ENCODE results near the gene DKK2.

Gene DKK2

GRCh38 chr4:107011312-107011711 is 24.8 kb downstream of the DKK2 start:
- H3K27ac ChIP-seq (ENCODE audit: low read depth, low read length): no peak overlapping the region
- H3K4me3 ChIP-seq (ENCODE audit: low read depth, low read length): no peak overlapping the region
- H3K27me3 ChIP-seq (ENCODE audit: control insufficient read depth, insufficient read depth, low read length): no peaks in the 10 kb centered on the region
- H3K4me1 ChIP-seq (ENCODE audit: control insufficient read depth, insufficient read depth, low read length): no peaks in the 10 kb centered on the region
- H3K9ac ChIP-seq (ENCODE audit: low read length): no peak overlapping the region
- H3K36me3 ChIP-seq (ENCODE audit: control insufficient read depth, insufficient read depth, low read length): no peaks in the 10 kb centered on the region
- H3K9me3 ChIP-seq (ENCODE audit: control insufficient read depth, insufficient read depth, low read depth, low read length): no peaks in the 10 kb centered on the region

- H3K27ac ChIP-seq (ENCODE audit: low read depth, low read length): no peak overlapping the region
- H3K36me3 ChIP-seq (ENCODE audit: control insufficient read depth, insufficient read depth, low read length): no peaks in the 10 kb centered on the region
- H3K4me1 ChIP-seq (ENCODE audit: control insufficient read depth, insufficient read depth, low read length): no peaks in the 10 kb centered on the region
- H3K9me3 ChIP-seq (ENCODE audit: control insufficient read depth, insufficient read depth, low read depth, low read length): no peaks in the 10 kb centered on the region
- no peaks in the 10 kb centered on the region for H3K27me3 ChIP-seq (ENCODE audit: control insufficient read depth, insufficient read depth, low read length)
- no peak overlapping the region for H3K4me3 ChIP-seq (ENCODE audit: low read depth, low read length)
- no peak overlapping the region for H3K9ac ChIP-seq (ENCODE audit: low read length)
Observed at GRCh38 chr4:107009196-107009968, 26.7 kb downstream of the DKK2 start.

DNA sequence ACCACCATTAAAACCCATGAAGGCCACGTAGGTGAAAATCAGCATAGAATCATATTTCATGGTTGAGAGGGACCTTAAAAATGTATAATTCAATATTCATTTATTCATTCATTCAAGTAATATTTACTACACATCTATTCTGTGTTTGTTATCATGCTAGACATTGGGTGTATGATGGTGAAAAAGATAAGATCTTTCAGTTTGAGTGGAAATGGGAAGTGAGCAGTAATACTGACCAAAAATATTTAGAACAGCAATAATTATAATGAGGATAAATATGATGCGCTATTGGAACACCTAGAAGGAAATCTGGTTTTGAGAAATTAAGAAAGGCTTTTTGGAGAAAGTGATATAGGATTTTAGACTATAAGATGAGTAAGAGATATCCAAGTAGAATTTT is 28.0 kb downstream of the DKK2 start:
- Histone ChIP-seq H3K9me3 (ENCODE audit: control insufficient read depth, insufficient read depth, low read depth, low read length) (no peaks in the 10 kb centered on the region), H3K9ac (ENCODE audit: low read length) (no peak overlapping the region), H3K27ac (ENCODE audit: low read depth, low read length) (no peak overlapping the region), H3K36me3 (ENCODE audit: control insufficient read depth, insufficient read depth, low read length) (no peaks in the 10 kb centered on the region), H3K4me1 (ENCODE audit: control insufficient read depth, insufficient read depth, low read length) (no peaks in the 10 kb centered on the region), H3K4me3 (ENCODE audit: low read depth, low read length) (no peak overlapping the region), H3K27me3 (ENCODE audit: control insufficient read depth, insufficient read depth, low read length) (no peaks in the 10 kb centered on the region)

DNA sequence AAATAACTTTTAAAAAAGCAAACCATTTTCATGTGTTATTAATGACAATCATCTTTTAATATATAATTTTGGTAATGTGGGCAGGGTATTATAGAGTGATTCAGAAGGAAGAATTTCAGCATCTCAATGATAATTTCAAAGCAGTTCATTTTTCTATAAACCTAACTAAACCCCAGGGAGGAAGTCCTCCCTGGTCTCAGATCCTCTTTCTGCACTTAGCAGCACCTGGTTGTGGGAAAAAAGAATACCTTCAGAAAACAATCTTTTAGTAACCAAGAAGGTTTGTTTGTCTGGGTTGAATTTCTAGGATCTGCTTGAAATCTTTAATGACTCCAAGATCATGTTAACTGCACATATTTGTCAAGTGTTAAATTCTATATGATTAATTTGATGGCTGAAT is 29.9 kb downstream of the DKK2 start:
- H3K4me1 ChIP-seq (ENCODE audit: control insufficient read depth, insufficient read depth, low read length): no peaks in the 10 kb centered on the region
- H3K4me3 ChIP-seq (ENCODE audit: low read depth, low read length): no peak overlapping the region
- no peak overlapping the region for H3K9ac ChIP-seq (ENCODE audit: low read length)
- no peak overlapping the region for H3K27ac ChIP-seq (ENCODE audit: low read depth, low read length)
- H3K27me3 ChIP-seq (ENCODE audit: control insufficient read depth, insufficient read depth, low read length): no peaks in the 10 kb centered on the region
- no peaks in the 10 kb centered on the region for H3K9me3 ChIP-seq (ENCODE audit: control insufficient read depth, insufficient read depth, low read depth, low read length)
- H3K36me3 ChIP-seq (ENCODE audit: control insufficient read depth, insufficient read depth, low read length): no peaks in the 10 kb centered on the region

DNA sequence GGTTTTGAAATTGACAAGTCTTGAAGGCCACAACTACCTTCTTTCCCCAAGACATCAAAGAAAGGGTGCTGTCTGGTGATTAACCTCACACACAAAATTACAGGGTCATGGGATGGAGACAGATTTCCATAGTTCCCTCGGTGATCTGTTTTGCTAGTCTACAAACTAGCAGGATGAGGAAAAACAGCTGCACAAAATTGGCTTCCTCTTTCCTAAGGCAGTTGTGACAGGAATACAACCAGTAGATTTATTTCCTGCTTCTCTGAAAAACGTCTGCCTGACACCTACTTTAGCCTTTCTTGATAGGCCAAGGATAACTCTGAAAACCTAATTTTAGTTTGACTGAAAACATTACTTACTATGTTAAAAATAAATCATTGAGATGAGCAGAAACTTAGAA is 39.6 kb downstream of the DKK2 start:
- Histone ChIP-seq H3K9ac (ENCODE audit: low read length) (no peak overlapping the region), H3K27ac (ENCODE audit: low read depth, low read length) (no peak overlapping the region)

GRCh38 chr4:106993827-106994226 is 42.3 kb downstream of the DKK2 start:
- Histone ChIP-seq H3K4me3 (ENCODE audit: low read depth, low read length) (no peak overlapping the region), H3K27me3 (ENCODE audit: control insufficient read depth, insufficient read depth, low read length) (no peaks in the 10 kb centered on the region), H3K36me3 (ENCODE audit: control insufficient read depth, insufficient read depth, low read length) (no peaks in the 10 kb centered on the region), H3K27ac (ENCODE audit: low read depth, low read length) (no peak overlapping the region), H3K4me1 (ENCODE audit: control insufficient read depth, insufficient read depth, low read length) (0 out of 2 replicates have a peak, but pooled peaks cover 5% of the 10 kb centered on the region), H3K9me3 (ENCODE audit: control insufficient read depth, insufficient read depth, low read depth, low read length) (no peaks in the 10 kb centered on the region), H3K9ac (ENCODE audit: low read length) (no peak overlapping the region)

More for the DNA sequence above, 39.6 kb downstream of the DKK2 start:
- Histone ChIP-seq H3K4me3 (ENCODE audit: low read depth, low read length) (no peak overlapping the region), H3K27me3 (ENCODE audit: control insufficient read depth, insufficient read depth, low read length) (no peaks in the 10 kb centered on the region), H3K9me3 (ENCODE audit: control insufficient read depth, insufficient read depth, low read depth, low read length) (no peaks in the 10 kb centered on the region), H3K4me1 (ENCODE audit: control insufficient read depth, insufficient read depth, low read length) (0 out of 2 replicates have a peak, but pooled peaks cover 5% of the 10 kb centered on the region), H3K36me3 (ENCODE audit: control insufficient read depth, insufficient read depth, low read length) (no peaks in the 10 kb centered on the region)

DNA sequence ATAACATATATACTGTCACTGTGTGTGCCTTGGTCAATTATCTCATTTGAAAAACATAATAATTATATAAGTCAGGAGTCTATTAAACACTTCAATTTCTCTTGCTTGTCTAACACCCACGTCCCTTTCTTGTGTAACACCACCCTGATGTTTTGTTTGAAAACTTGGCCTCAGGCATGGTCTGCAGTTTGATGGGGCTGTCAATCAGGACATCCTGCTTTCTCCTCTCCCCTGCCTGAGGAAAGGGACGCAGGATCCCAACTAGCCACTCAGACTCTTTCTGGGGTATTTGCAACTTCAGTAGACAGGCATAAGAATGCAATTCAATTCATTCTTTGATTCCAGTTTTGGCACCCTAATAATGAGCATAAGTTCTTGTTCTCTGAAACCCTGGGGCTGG is 48.8 kb downstream of the DKK2 start:
- H3K27ac ChIP-seq (ENCODE audit: low read depth, low read length): no peak overlapping the region
- H3K9ac ChIP-seq (ENCODE audit: low read length): no peak overlapping the region
- no peaks in the 10 kb centered on the region for H3K27me3 ChIP-seq (ENCODE audit: control insufficient read depth, insufficient read depth, low read length)
- no peak overlapping the region for H3K4me3 ChIP-seq (ENCODE audit: low read depth, low read length)
- no peaks in the 10 kb centered on the region for H3K36me3 ChIP-seq (ENCODE audit: control insufficient read depth, insufficient read depth, low read length)
- H3K4me1 ChIP-seq (ENCODE audit: control insufficient read depth, insufficient read depth, low read length): peaks cover under 1% of the 10 kb centered on the region; the same call in 1 of the 2 replicates
- H3K9me3 ChIP-seq (ENCODE audit: control insufficient read depth, insufficient read depth, low read depth, low read length): no peaks in the 10 kb centered on the region

DNA sequence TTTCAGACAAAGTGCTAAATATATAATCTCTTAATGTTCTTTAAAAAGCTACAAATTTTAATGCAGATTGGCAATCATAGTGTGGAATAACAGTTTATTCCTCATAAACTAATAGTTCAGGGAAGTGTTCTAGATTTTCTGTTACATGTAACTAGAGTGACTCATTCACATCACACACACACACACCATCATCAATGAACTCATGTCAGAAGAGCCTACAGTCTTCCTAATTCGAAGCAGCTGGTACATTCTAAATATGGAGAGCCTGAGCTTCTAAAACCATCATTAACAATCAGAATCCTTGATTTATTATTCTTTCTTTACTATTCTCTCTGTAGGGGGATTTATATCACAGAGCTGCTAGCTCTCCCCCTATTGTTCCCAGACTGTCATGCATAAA is 49.6 kb downstream of the DKK2 start:
- no peak overlapping the region for H3K4me3 ChIP-seq (ENCODE audit: low read depth, low read length)
- H3K36me3 ChIP-seq (ENCODE audit: control insufficient read depth, insufficient read depth, low read length): no peaks in the 10 kb centered on the region
- no peak overlapping the region for H3K27ac ChIP-seq (ENCODE audit: low read depth, low read length)

DNA sequence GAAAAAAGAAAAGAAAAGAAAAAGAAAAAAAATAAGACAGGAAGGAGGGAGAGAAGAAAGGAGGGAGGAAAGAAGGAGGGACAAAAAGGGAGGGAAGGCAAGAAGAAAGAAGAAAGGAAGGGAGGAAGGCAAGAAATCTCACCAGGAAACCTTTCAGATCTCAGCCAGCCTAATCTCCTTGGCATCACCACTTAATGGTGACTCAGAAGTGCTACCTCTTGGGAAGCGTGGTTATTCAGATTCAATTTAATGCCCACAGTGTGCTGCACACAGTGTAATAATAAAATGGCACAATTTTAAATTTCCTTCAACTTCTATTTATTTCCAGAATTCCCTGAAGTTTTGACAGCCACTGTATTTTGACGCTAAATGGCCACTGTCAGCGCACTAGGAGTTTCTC is 50.3 kb downstream of the DKK2 start:
- Histone ChIP-seq H3K27ac (ENCODE audit: low read depth, low read length) (no peak overlapping the region), H3K9me3 (ENCODE audit: control insufficient read depth, insufficient read depth, low read depth, low read length) (no peaks in the 10 kb centered on the region), H3K36me3 (ENCODE audit: control insufficient read depth, insufficient read depth, low read length) (no peaks in the 10 kb centered on the region), H3K9ac (ENCODE audit: low read length) (no peak overlapping the region), H3K27me3 (ENCODE audit: control insufficient read depth, insufficient read depth, low read length) (no peaks in the 10 kb centered on the region), H3K4me3 (ENCODE audit: low read depth, low read length) (no peak overlapping the region), H3K4me1 (ENCODE audit: control insufficient read depth, insufficient read depth, low read length) (peaks cover 14% of the 10 kb centered on the region; the same call in 1 of the 2 replicates)

More for the DNA sequence above, 49.6 kb downstream of the DKK2 start:
- Histone ChIP-seq H3K27me3 (ENCODE audit: control insufficient read depth, insufficient read depth, low read length) (no peaks in the 10 kb centered on the region), H3K9me3 (ENCODE audit: control insufficient read depth, insufficient read depth, low read depth, low read length) (no peaks in the 10 kb centered on the region), H3K9ac (ENCODE audit: low read length) (no peak overlapping the region), H3K4me1 (ENCODE audit: control insufficient read depth, insufficient read depth, low read length) (peaks cover 7% of the 10 kb centered on the region; the same call in 1 of the 2 replicates)

DNA sequence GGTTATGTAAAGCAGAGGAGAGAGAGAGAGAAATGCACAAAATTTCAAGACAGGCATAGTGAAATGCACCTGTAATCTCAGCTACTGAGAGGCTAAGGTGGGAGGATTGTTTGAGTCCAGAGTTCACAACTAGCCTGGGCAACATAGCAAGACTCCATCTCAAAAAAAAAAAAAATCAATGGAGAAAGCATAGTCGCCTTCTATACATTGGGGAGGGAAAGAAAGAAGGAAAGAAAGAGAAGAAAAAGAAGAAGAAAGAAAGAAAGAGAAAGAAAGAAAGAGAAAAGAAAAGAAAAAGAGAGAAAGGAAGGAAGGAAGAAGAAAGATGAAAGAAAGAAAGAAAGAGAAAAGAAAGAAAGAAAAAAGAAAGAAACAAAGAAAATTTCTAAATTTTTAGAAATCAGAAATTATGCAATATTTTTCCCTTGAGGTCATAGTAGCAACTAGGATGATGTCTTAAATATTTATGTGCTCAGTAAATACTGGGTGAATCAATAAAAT is 53.4 kb downstream of the DKK2 start:
- Histone ChIP-seq H3K4me1 (ENCODE audit: control insufficient read depth, insufficient read depth, low read length) (peaks cover 23% of the 10 kb centered on the region), H3K9ac (ENCODE audit: low read length) (no peak overlapping the region), H3K27ac (ENCODE audit: low read depth, low read length) (no peak overlapping the region), H3K27me3 (ENCODE audit: control insufficient read depth, insufficient read depth, low read length) (no peaks in the 10 kb centered on the region), H3K36me3 (ENCODE audit: control insufficient read depth, insufficient read depth, low read length) (no peaks in the 10 kb centered on the region), H3K4me3 (ENCODE audit: low read depth, low read length) (no peak overlapping the region), H3K9me3 (ENCODE audit: control insufficient read depth, insufficient read depth, low read depth, low read length) (no peaks in the 10 kb centered on the region)

DNA sequence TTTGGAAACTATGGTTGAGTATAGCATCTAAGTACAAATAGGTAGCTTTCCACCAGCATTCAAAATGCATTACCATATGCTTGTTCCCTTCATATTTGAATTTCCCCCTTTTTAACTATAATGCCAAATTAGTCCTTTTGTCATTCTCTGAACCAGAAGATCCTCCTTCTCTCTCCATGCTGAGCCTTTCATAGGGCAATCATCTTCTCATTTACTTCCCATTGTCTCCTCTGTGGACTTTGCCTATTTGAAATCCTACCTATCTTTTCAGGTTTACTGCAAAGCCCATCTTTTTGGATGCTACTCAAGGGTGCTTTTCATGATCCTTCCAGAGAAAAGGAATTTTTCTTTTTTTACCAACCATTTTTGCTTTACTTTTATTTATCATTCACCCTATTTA is 54.7 kb downstream of the DKK2 start:
- H3K27ac ChIP-seq (ENCODE audit: low read depth, low read length): no peak overlapping the region
- no peaks in the 10 kb centered on the region for H3K36me3 ChIP-seq (ENCODE audit: control insufficient read depth, insufficient read depth, low read length)
- H3K9ac ChIP-seq (ENCODE audit: low read length): no peak overlapping the region
- peaks cover 23% of the 10 kb centered on the region for H3K4me1 ChIP-seq (ENCODE audit: control insufficient read depth, insufficient read depth, low read length)
- no peaks in the 10 kb centered on the region for H3K9me3 ChIP-seq (ENCODE audit: control insufficient read depth, insufficient read depth, low read depth, low read length)
- no peaks in the 10 kb centered on the region for H3K27me3 ChIP-seq (ENCODE audit: control insufficient read depth, insufficient read depth, low read length)
- H3K4me3 ChIP-seq (ENCODE audit: low read depth, low read length): peak overlapping the region; percentile 29; the same call in 1 of the 2 replicates
